Activated CD8-positive, alpha-beta T cell treated with anti-CD3 and anti-CD28 coated beads for 36 hours (primary cell): ENCODE measurements around the gene EEF1B2. TPM values are rescaled to one million over a fixed set of nuclear protein-coding genes. Genes with fewer than 3 reads are reported as not detected.

Experiments used
- ATAC-seq: fragments of 200-7000 bp; cut with Tn5 transposase; one replicate; pipeline ENCODE4 v1.10.0; 2021; ENCODE audit warnings: mild to moderate bottlenecking, moderate library complexity
- CTCF ChIA-PET: fragments of 350-600 bp; sonication (Branson Sonifier 250); formaldehyde crosslinking; loops from one replicate; lab custom pipeline; 2021; ENCODE audit warnings: antibody characterized with exemption; lab: Charles Lee
- POLR2A ChIA-PET: fragments of 350-600 bp; sonication (Branson Sonifier 250); formaldehyde crosslinking; loops from one replicate; lab custom pipeline; 2021; ENCODE audit warnings: antibody characterized with exemption; lab: Charles Lee
- DNase-seq: peaks from one replicate; pipeline ENCODE4 v3.0.0-alpha.2; 2020
- H3K27ac Mint-ChIP-seq: one replicate; pipeline ENCODE4 v1.8.0; 2021; ENCODE audit warnings: mild to moderate bottlenecking, mixed read lengths
- H3K27me3 Mint-ChIP-seq: one replicate; pipeline ENCODE4 v1.8.0; 2021; ENCODE audit warnings: mixed read lengths
- H3K36me3 Mint-ChIP-seq: one replicate; pipeline ENCODE4 v1.8.0; 2021; ENCODE audit warnings: low read depth, mixed read lengths
- H3K4me1 Mint-ChIP-seq: one replicate; pipeline ENCODE4 v1.8.0; 2021; ENCODE audit warnings: low read depth, mixed read lengths
- H3K4me3 Mint-ChIP-seq: one replicate; pipeline ENCODE4 v1.8.0; 2021; ENCODE audit warnings: mild to moderate bottlenecking, moderate library complexity, mixed read lengths
- H3K9me3 Mint-ChIP-seq: one replicate; pipeline ENCODE4 v1.8.0; 2021; ENCODE audit warnings: mixed read lengths
- intact Hi-C: fragments of 100-400 bp; cut with micrococcal nuclease; formaldehyde crosslinking; loops from one replicate; pipeline ENCODE4 v1.10.0; 2022
- total RNA-seq, 2 experiments: library from RNA; stranded (reverse); gene quantifications; one replicate each; pipeline ENCODE4 v1.2.3, GENCODE V29; 2021
- TF ChIP-seq, protein P1 (sequence below): fragments of 200-600 bp; IDR thresholded peaks from one replicate; pipeline ENCODE4 v1.8.0; 2022; ENCODE audit warnings: antibody characterized with exemption, mild to moderate bottlenecking

EEF1B2 gene
- total RNA-seq, 2 experiments from 2014 or later = 1,168 to 1,169 TPM

- Mint-ChIP-seq H3K27ac (no peak overlapping the region), H3K4me3 (no peak overlapping the region), H3K9me3 (no peaks in the 10 kb centered on the region), H3K36me3 (no peaks in the 10 kb centered on the region), H3K27me3 (peaks cover 15% of the 10 kb centered on the region), H3K4me1 (no peaks in the 10 kb centered on the region)
- ATAC-seq = no peak
- ChIA-PET POLR2A (no interaction called here), CTCF (no interaction called here)
- TF ChIP-seq, protein P1, sequence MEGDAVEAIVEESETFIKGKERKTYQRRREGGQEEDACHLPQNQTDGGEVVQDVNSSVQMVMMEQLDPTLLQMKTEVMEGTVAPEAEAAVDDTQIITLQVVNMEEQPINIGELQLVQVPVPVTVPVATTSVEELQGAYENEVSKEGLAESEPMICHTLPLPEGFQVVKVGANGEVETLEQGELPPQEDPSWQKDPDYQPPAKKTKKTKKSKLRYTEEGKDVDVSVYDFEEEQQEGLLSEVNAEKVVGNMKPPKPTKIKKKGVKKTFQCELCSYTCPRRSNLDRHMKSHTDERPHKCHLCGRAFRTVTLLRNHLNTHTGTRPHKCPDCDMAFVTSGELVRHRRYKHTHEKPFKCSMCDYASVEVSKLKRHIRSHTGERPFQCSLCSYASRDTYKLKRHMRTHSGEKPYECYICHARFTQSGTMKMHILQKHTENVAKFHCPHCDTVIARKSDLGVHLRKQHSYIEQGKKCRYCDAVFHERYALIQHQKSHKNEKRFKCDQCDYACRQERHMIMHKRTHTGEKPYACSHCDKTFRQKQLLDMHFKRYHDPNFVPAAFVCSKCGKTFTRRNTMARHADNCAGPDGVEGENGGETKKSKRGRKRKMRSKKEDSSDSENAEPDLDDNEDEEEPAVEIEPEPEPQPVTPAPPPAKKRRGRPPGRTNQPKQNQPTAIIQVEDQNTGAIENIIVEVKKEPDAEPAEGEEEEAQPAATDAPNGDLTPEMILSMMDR = no peak
- DNase-seq = no peak
- intact Hi-C loops = no loop called here
Measured at GRCh38 chr2:206211657-206212255, 52.1 kb downstream of the EEF1B2 start.

Other genes with a start within 250 kb of the EEF1B2 start
- gene INO80D, start 73.7 kb upstream of the EEF1B2 start, total RNA-seq = 10 to 100 TPM; 15.9 to 16.7 TPM
- 10 to 100 TPM; 81.2 to 89.3 TPM for gene NDUFS1, start 451 bp upstream of the EEF1B2 start, total RNA-seq
- gene ZDBF2, start 114.8 kb downstream of the EEF1B2 start, total RNA-seq = 10 to 100 TPM; 10.5 to 10.9 TPM